Gastrocnemius medialis (tissue), 4 donors: Measurements from ENCODE around the gene ZNF783.

Source experiments
- CTCF ChIP-seq, 5 experiments: fragments of 450-650 bp in 3 of 5; fragments of 200-600 bp in 2 of 5; sonication (generic) in 2 of 5; IDR thresholded peaks in 4 of 5; conservative IDR thresholded peaks in 1 of 5; 1 replicate in 4 of 5; 2 replicates in 1 of 5; pipeline ENCODE4 v1.5.1; 2016 to 2019; ENCODE audit warnings: antibody characterized with exemption in 5 of 5, mild to moderate bottlenecking in 3 of 5, moderate library complexity in 3 of 5
- POLR2A ChIP-seq, 2 donors: fragments of 450-650 bp; IDR thresholded peaks; one replicate each; pipeline ENCODE4 v1.6.1; 2017; ENCODE audit warnings: antibody characterized with exemption in 2 of 2, mild to moderate bottlenecking in 2 of 2, moderate library complexity in 2 of 2

GRCh38 chr7:149334219-149334618 lies 72.2 kb downstream of the ZNF783 start:
- TF ChIP-seq CTCF (IDR thresholded peaks at IDR 0.05 in 4 of 5, conservative IDR thresholded peaks at IDR 0.05 in 1 of 5) (no peak), POLR2A (IDR thresholded peaks at IDR 0.05) (no peak)
